NCI-H2171 (cell line): ENCODE data around the gene ZNF275.
"Not testable (repeated sequence)": the region's sequence is repeated elsewhere in the genome, so short reads cannot be mapped to it uniquely, and the experiment has no call there.

ENCODE experiments used
- DNase-seq: peaks from one replicate; lab custom pipeline; 2025; lab: John Stamatoyannopoulos, UW

Gene ZNF275

GRCh38 chrX:153387987-153388721 is 54.2 kb downstream of the ZNF275 start:
- DNase-seq = no peak

- DNase-seq = no peak
Measured at GRCh38 chrX:153388722-153389459, 54.9 kb downstream of the ZNF275 start.

- DNase-seq = not testable (repeated sequence)
Measured at GRCh38 chrX:153389460-153389768, 55.5 kb downstream of the ZNF275 start.

GRCh38 chrX:153392642-153393321 is 58.8 kb downstream of the ZNF275 start:
- DNase-seq = no peak

GRCh38 chrX:153394612-153395011 is 60.7 kb downstream of the ZNF275 start:
- DNase-seq = no peak

GRCh38 chrX:153395613-153396319 is 61.8 kb downstream of the ZNF275 start:
- no peak for DNase-seq

- DNase-seq = no peak
Measured at GRCh38 chrX:153396320-153397195, 62.6 kb downstream of the ZNF275 start.

- DNase-seq = peak; percentile 37
Measured at GRCh38 chrX:153397256-153397960, 63.5 kb downstream of the ZNF275 start.

GRCh38 chrX:153398275-153398960 is 64.5 kb downstream of the ZNF275 start:
- DNase-seq = no peak

GRCh38 chrX:153400146-153401132 is 66.5 kb downstream of the ZNF275 start:
- no peak for DNase-seq

- DNase-seq = no peak
Measured at GRCh38 chrX:153401133-153401764, 67.3 kb downstream of the ZNF275 start, which contains the start of gene PNMA6E. Gene PNMA6E, minus strand, starts transcription at chrX:153401350. Its CDS starts 2,501 bp downstream, at chrX:153398849.
